H1 (cell line): ENCODE results near the gene FAF2. TPM values are rescaled to one million over a fixed set of nuclear protein-coding genes. Genes with fewer than 3 reads are reported as not detected.

Experiments used
- CBX8 ChIP-seq: fragments of 300-800, 300-1000 bp; sonication (generic); IDR thresholded peaks from 2 replicates; pipeline ENCODE4 v1.7.1; 2016; ENCODE audit warnings: low read depth, low read length, borderline replicate concordance
- CREB1 ChIP-seq: IDR thresholded peaks from 2 replicates; pipeline ENCODE4 v1.6.1; 2012; ENCODE audit warnings: inconsistent platforms
- GTF2F1 ChIP-seq: IDR thresholded peaks from 2 replicates; pipeline ENCODE4 v1.6.1; 2012; ENCODE audit warnings: low read depth, low read length, improper control_type of control experiment, borderline replicate concordance
- MAFK ChIP-seq: IDR thresholded peaks from 2 replicates; pipeline ENCODE4 v1.6.1; 2012; ENCODE audit warnings: low read depth, mild to moderate bottlenecking, improper control_type of control experiment, low read length
- NANOG ChIP-seq: IDR thresholded peaks from 2 replicates; pipeline ENCODE4 v1.6.1; 2011; ENCODE audit warnings: low read length, low read depth, mild to moderate bottlenecking, inconsistent platforms; ENCODE audit not compliant: insufficient read depth, poor library complexity, severe bottlenecking
- POLR2AphosphoS5 ChIP-seq: IDR thresholded peaks from 2 replicates; pipeline ENCODE4 v1.6.1; 2011; ENCODE audit warnings: low read depth, low read length
- SIN3A ChIP-seq, 2 experiments: IDR thresholded peaks in 1 of 2; conservative IDR thresholded peaks in 1 of 2; 2 replicates each; pipeline ENCODE4 v1.6.1; 2011 to 2012; ENCODE audit warnings: low read length in 2 of 2, improper control_type of control experiment in 1 of 2, low read depth in 1 of 2, mild to moderate bottlenecking in 1 of 2
- polyA plus RNA-seq, 7 experiments: library from polyadenylated mRNA; depleted of rRNA in 3 of 7; stranded (reverse) in 5 of 7; unstranded in 2 of 7; fragments of >200 nt in 5 of 7; fragments of 200-250 nt in 2 of 7; gene quantifications; 1 replicate in 5 of 7; 2 replicates in 1 of 7; 4 replicates in 1 of 7; pipeline versions ENCODE4 v1.2.1 to v1.2.3, GENCODE V29; 2011 to 2013; ENCODE audit warnings: missing spikeins in 2 of 7, mixed read lengths in 2 of 7
- total RNA-seq: library from RNA; stranded (reverse); fragmentation: NEBNext Ultra II Directional; extraction: Animal tissue kit (Norgen Biotek cat#: 25700); gene quantifications from 2 replicates; pipeline ENCODE4 v1.2.1, GENCODE V29; 2021
- TF ChIP-seq, protein P1 (sequence below), 3 experiments: IDR thresholded peaks; 1 replicate in 2 of 3; 2 replicates in 1 of 3; pipeline versions ENCODE4 v1.5.1 to v1.6.1; 2011; ENCODE audit warnings: low read length in 3 of 3, mild to moderate bottlenecking in 3 of 3, inconsistent platforms in 2 of 3, low read depth in 1 of 3, moderate library complexity in 1 of 3; ENCODE audit not compliant: insufficient read depth in 1 of 3; ENCODE audit errors: control extremely low read depth in 1 of 3

FAF2 gene
- total and polyA plus RNA-seq, 2 of the 8 experiments (the other 6 are each of a cell fraction or from before 2014, with no cell fraction given) = 20.8 to 35.8 TPM

- TF ChIP-seq CREB1 (no peak), MAFK (no peak), CBX8 (no peak), NANOG (no peak), POLR2AphosphoS5 (no peak), SIN3A (conservative IDR thresholded peaks at IDR 0.05 in 1 of 2, IDR thresholded peaks at IDR 0.05 in 1 of 2; ENCODE audit: low read depth in 1 of 2, low read length in 2 of 2) (no peak), GTF2F1 (no peak)
- TF ChIP-seq, protein P1, sequence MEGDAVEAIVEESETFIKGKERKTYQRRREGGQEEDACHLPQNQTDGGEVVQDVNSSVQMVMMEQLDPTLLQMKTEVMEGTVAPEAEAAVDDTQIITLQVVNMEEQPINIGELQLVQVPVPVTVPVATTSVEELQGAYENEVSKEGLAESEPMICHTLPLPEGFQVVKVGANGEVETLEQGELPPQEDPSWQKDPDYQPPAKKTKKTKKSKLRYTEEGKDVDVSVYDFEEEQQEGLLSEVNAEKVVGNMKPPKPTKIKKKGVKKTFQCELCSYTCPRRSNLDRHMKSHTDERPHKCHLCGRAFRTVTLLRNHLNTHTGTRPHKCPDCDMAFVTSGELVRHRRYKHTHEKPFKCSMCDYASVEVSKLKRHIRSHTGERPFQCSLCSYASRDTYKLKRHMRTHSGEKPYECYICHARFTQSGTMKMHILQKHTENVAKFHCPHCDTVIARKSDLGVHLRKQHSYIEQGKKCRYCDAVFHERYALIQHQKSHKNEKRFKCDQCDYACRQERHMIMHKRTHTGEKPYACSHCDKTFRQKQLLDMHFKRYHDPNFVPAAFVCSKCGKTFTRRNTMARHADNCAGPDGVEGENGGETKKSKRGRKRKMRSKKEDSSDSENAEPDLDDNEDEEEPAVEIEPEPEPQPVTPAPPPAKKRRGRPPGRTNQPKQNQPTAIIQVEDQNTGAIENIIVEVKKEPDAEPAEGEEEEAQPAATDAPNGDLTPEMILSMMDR (IDR thresholded peaks at IDR 0.05; ENCODE audit: control extremely low read depth in 1 of 3, insufficient read depth in 1 of 3, low read depth in 1 of 3, low read length in 3 of 3) = no peak
Observed at GRCh38 chr5:176416965-176417364, 31.2 kb upstream of the FAF2 start (continued).
